GM18526 (cell line): ENCODE measurements around the gene DOK5.

Source experiments
- POLR2A ChIP-seq: IDR thresholded peaks from 3 replicates; pipeline ENCODE4 v1.6.1; 2011; ENCODE audit not compliant: insufficient read length; ENCODE audit errors: extremely low read depth

Gene DOK5

DNA sequence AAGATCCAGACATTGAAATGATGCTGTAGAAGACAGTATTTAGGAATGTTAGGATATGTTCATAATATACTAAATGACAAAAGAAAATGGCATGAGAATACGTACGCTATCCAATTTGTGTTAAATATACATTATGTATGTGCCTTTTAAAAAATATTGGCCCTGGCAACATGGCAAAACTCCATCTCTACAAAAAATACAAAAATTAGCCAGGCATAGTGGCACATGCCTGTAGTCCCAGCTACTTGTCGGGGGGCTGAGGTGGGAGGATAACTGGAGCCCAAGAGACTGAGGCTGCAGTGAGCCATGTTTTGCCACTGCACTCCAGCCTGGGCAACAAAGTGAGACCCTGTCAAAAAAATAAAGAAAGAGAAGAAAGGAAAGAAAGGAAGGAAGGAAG, 155.7 kb downstream of the DOK5 start:
- no peak for TF ChIP-seq POLR2A

DNA sequence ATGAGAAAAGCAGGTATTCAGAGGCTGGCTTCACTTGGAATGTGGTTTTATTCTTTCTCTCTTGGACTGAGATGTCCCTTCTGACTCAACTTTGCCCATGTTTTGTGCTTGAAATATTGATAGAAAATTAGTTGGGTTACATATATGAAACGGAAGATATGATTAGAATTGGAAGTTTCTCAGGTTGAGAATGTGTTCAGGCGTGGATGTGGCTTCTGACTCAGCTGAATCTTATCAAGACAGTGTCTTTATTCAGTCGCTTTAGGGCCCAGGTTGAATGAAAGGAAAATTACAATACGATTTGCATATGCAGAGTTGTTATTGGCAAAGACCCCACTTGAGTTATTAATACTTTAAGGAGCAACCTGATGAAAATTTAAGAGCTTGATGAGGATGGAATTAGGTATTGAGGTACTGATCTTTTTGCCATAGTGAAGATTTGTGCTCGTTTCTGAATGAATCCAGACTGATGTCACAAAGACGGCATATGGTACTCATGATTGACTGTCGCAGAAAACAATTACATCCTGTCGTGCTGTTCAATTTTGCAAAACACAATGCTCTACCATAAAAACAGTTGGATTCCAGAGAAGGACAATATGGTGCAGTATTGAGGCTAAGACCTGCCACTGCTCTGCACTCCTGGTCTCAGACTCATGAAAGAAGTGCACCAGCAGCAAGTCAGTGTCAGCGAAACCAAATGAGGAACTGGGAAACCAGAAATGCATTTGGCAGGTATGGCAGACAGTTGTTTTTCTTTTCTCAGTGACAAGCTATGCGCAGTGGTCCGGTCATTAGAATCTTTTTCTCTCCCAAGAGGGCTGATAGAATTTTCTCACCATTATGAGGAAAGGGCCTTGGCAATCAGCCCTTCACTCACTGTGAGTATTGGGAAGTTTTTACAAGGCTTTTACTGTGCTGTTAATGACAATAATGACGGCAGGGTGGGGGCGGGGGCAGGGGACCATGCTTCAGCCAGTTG, 158.3 kb downstream of the DOK5 start:
- no peak for TF ChIP-seq POLR2A

DNA sequence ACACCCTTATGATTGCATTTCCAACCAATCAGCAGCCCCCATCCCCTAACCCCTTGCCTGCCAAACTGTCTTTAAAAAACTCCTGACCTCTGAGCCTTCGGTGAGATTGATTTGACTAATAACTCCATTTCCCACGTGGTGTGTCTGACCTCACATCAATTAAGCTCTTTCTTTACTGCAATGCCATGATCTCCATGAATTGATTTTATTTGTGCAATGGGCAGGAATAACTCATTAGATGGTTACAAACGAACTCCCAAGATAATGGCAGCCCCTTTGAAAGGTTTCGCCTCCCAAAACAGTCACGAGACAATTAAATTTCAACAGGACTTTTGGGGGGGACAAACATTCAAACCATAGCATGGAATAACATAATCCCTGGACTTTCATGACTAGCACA, 161.2 kb downstream of the DOK5 start:
- no peak for TF ChIP-seq POLR2A

DNA sequence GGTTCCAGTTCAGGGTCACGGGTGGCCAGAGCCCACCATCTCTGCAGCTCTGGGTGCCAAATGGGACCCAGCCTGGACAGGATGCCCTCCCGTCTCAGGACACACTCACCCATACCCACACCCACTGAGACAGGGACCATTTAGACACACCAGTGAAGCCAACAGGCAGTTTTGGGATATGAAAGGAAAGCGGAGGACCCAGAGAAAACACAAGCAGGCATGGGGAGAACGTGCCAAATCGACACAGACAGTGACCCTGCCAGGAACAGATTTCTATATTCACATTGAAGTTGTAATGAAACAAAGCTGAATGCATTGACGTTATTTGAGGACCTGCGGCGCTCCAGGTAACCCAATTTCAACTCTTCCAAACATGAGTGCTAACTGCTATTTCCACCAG, 164.5 kb downstream of the DOK5 start:
- TF ChIP-seq POLR2A: no peak

DNA sequence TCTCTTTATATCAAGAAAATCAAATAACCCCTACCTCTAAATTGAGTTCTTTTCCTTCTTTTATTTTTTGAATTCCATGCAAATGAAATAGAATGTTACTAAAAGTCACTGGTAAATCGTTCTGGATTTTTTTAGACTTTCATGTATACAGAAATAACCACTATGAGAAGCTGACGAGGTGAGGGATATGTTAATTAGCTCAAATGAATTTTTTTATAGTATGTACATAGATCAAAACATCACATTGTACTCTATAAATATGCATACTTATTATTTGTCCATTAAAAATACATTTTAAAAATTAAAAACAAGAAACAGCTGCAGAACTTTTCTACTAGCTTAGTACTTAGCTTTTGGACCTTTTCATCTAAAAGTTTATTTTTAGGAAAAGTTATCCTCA, 165.4 kb downstream of the DOK5 start:
- no peak for TF ChIP-seq POLR2A

DNA sequence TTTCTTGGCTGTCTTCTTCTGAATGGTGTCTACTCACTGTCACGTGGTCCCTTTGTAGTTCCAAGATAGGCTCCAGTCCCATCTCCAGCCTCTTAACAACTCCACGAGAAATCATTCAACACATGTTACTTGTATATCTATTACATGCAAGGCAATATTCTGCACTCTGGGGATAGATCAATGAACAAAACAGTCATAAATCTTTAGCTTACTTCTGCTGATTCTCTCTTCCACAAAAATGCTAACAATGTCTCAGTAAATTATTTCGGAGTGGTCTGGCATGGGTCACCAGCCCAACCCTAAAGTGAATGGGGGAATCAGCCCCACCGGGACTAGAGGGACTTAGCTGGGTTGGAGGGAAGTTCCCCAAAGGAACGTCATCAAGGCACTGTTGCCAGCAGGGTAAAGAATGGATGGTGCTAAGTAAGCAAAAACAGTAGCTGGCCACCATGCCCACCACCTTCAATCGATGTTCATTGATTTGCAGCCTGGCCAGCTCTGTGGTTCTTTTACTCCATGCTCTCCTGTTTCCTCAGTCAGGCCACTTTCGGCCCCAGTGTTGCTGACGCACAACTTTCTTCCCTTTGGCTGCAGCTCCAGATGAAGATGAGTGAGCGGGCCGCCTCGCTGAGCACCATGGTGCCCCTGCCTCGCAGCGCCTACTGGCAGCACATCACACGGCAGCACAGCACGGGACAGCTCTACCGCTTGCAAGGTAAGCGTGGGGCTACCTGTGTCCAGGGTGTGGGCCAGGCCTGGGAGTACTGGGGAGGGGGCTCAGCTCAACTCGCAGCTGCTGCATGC, 167.7 kb downstream of the DOK5 start:
- no peak for TF ChIP-seq POLR2A

DNA sequence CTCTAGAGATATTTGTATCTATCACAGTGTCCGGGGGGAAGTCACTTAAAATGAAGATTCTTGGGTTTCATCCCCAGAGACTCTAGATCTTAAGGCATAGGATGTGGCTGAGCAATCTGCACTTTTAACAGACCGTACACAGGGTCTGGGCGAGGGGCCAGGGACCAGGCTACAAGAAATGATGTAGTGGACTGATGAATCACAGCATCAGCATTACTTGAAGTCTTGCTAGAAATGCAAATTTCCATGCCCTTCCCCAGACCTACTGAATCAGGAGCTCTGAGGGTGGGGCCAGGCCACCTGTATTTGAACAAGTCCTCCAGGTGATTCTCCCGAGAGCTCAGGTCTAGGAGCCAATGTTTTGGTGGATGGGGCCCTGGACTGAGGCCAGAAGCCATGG, 168.4 kb downstream of the DOK5 start:
- TF ChIP-seq POLR2A: no peak

DNA sequence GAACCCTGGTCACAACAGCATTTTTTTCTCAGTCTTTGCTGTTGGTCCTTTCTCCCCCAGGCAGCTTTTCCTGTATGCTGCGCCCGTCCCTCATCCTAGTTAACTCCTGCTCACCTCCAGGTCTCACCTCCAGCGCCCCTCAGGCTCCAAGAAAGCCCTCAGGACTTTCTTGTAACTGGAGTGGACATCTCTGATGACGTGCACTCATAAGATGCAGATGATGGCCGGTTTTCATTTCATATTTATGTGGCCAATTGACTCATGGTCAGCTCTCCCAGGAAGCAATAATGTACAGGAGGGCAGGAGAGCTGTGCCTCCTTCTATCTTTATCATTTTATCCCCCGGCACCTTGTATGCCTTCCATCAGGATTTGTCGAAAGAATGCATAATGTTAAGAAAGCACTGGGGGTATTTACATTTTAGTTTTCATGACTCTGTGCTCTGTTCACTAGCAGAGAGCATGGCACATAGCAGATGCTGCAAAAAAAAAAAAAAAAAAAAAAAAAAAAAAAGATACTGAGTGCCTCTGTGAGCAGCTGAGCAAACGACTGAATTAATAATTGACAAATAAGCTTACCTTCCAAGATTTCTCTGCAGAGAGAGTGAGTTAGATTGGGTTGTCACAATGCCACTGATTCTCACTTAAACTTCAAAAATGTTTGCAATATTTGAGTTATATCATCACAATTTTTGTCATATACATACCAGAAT, 170.2 kb downstream of the DOK5 start:
- no peak for TF ChIP-seq POLR2A

DNA sequence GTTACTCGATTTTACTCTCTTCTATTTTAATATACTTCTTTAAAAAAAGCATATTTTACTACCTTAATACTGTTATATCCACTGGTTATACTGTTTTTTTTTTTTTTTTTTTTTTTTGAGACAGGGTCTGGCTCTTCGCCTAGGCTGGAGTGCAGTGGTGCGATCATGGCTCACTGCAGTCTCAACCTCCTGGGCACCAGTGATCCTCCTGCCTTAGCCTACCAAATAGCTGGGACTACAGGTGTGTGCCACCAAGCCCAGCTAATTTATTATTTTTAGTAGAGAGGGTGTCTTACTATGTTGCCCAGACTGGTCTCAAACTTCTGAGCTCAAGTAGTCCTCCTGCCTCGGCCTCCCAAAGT, 170.7 kb downstream of the DOK5 start:
- no peak for TF ChIP-seq POLR2A

DNA sequence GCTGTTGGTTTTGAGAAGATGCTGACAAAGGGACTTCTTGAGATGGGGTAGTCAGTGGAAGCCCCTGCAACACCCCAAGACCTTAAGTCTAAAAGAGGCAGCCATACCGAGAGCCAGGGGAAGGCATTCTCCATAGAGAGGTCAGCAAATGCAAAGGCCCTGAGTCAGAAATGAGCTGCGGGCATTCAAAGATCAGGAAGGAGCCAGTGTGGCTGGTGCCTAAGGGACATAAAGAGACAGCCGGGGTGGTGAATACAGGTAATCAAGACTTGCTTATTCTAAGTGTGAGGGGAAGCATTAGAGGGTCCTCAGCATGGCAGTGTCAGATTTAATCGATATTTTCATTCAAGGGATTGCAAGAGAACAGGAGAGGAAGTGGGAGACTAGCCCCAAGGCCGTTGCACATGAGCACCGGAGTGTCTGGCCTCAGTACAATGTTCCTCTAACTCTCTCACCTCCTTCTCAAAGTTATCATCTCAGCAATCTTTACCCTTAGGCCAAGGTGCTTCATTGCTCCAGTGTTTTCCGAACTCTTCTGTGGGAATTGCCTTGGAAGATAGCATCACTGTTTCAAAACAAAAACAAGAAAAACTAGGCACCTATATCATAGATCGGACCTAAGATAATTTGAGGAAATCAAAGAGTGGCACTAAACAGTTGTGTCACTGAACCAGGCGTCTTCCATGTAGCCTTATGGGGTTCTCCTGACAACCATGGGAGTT, 173.2 kb downstream of the DOK5 start:
- TF ChIP-seq POLR2A: no peak

DNA sequence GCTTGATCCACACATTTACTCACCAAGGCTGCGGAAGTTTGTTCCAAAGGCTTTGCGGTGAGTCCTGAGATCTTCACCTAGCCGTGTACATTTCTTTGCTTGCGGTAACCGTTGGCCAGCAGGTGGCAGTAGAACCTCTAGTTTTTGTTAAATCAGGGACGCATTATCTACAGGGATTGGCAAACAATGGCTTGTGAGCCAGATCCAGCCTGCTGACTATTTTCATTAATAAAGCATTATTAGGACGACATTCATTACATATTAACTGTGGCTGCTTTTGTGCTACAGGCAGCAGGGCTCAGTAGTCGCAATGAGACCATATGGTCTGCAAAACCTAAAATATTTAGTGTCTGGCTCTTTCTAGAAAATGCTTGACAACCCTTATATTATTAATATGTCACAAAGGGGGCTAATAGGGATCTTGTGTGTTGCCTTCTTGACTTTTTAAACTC, 174.1 kb downstream of the DOK5 start:
- TF ChIP-seq POLR2A: no peak

DNA sequence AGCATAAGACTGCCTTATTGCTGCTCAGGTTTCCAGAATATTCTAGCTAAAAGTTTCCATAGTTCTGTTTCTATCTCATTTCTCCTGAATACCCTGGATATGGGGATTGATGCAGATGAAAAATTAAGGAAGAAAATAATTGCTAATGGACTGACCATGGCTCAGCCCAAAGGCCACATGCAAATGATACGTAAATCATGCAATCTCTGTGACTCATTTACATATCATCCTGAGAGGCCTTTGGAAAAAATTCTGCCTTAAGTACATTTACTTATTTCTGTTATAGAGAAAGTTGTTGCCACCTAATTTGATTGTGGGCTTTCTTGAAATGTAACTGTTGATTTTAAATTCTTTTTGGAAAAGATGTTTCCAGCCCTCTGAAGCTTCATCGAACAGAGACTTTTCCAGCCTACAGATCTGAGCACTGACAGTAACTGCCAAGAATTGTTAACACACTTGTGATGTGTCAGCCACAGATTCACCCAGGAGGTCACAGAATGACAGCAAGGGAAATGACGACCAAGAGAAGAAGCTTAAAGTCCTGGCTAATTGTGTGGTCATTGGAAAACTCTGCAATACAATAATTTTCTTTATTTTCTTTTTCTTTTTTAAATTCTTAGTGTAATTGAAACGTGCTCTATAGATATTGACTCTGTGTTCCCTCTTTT, 174.8 kb downstream of the DOK5 start:
- TF ChIP-seq POLR2A: no peak

DNA sequence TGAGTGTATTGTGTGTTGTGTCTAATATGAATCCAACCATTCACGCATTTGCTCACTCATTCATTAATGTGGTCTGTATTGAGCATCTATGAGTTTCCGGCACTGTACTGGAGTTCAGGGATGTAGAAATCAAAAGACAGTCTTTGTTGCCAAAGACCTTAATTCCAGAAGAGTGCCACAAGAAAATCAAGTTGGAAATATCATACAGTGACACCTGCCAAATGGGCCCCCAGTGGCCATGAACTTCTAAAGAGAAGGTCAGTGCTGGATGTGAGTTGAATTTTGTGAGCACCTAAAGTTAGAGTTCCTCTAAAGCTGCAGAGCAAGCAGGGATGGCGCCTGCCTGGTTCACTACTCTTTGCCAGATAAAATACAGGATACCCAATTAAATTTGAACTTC, 175.9 kb downstream of the DOK5 start:
- no peak for TF ChIP-seq POLR2A

DNA sequence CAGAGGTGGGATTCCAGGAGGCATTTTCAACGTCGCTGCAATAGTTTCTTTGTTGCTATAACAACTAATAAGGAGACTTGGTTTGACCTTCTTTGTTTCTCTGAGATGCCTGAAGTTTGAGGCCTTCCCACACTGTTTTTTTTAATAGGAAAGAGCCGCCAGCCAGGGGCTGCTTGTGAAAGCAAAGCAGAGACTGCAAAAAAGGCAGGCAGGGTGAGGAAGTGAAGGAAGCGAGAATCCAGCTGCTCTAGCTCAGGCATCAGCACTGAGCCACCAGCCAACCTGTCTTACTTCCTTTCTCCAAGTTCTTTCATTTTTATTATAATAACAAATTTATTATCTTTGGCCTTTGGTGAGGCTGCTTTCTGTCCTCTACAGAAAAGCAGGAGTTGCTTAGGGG, 179.1 kb downstream of the DOK5 start:
- no peak for TF ChIP-seq POLR2A
